ENCODE results near the gene MYL10. TPM values are rescaled to one million over a fixed set of nuclear protein-coding genes. Genes with fewer than 3 reads are reported as not detected.

The MYL10 gene
- total RNA-seq, 4 donors from 2014 or later, result not detected

- no peak overlapping the region for H3K27ac ChIP-seq
- in situ Hi-C loops (cut with MboI; ENCODE audit: low pct_ligation_motif_present in 1 of 4, low pct_unique_long_range_greater_than_20kb in 1 of 4, low sequenced_read_pairs in 3 of 4), result no loop called here
- no peaks in the 10 kb centered on the region for H3K27me3 ChIP-seq
- TF ChIP-seq EP300 (IDR thresholded peaks at IDR 0.05; ENCODE audit: low read depth), result no peak
- no peak for TF ChIP-seq POLR2A (IDR thresholded peaks at IDR 0.05)
- TF ChIP-seq, protein P1, sequence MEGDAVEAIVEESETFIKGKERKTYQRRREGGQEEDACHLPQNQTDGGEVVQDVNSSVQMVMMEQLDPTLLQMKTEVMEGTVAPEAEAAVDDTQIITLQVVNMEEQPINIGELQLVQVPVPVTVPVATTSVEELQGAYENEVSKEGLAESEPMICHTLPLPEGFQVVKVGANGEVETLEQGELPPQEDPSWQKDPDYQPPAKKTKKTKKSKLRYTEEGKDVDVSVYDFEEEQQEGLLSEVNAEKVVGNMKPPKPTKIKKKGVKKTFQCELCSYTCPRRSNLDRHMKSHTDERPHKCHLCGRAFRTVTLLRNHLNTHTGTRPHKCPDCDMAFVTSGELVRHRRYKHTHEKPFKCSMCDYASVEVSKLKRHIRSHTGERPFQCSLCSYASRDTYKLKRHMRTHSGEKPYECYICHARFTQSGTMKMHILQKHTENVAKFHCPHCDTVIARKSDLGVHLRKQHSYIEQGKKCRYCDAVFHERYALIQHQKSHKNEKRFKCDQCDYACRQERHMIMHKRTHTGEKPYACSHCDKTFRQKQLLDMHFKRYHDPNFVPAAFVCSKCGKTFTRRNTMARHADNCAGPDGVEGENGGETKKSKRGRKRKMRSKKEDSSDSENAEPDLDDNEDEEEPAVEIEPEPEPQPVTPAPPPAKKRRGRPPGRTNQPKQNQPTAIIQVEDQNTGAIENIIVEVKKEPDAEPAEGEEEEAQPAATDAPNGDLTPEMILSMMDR (IDR thresholded peaks at IDR 0.05), result no peak
- TF ChIP-seq POLR2AphosphoS5 (IDR thresholded peaks at IDR 0.05), result no peak
- intact Hi-C loops (cut with DNase I; ENCODE audit: low total_unique reads), result no loop called here
- H3K9me3 ChIP-seq, result no peaks in the 10 kb centered on the region
- no peaks in the 10 kb centered on the region for H3K36me3 ChIP-seq
- WGBS, 2 donors (ENCODE audit: low coverage in 1 of 2), result 81 to 97% methylated on average over 4 to 6 of the region's 6 CpGs
- no peak overlapping the region for H3K4me3 ChIP-seq
- DNase-seq, result no peak
- H3K4me1 ChIP-seq, result no peaks in the 10 kb centered on the region
Measured at GRCh38 chr7:101663747-101664146, 34.7 kb upstream of the MYL10 start.

GRCh38 chr7:101662447-101662998 lies 33.4 kb upstream of the MYL10 start:
- in situ Hi-C loops (cut with MboI; ENCODE audit: low pct_ligation_motif_present in 1 of 4, low pct_unique_long_range_greater_than_20kb in 1 of 4, low sequenced_read_pairs in 3 of 4), result no loop called here
- intact Hi-C loops (cut with DNase I; ENCODE audit: low total_unique reads), result no loop called here
- Histone ChIP-seq H3K4me3 (no peak overlapping the region), H3K36me3 (no peaks in the 10 kb centered on the region), H3K27me3 (no peaks in the 10 kb centered on the region), H3K4me1 (no peaks in the 10 kb centered on the region), H3K27ac (no peak overlapping the region), H3K9me3 (no peaks in the 10 kb centered on the region)
- WGBS, 2 donors (ENCODE audit: low coverage in 1 of 2), result 72 to 73% methylated on average over 8 to 9 of the region's 9 CpGs
- TF ChIP-seq POLR2A (IDR thresholded peaks at IDR 0.05) (no peak), EP300 (IDR thresholded peaks at IDR 0.05; ENCODE audit: low read depth) (no peak), POLR2AphosphoS5 (IDR thresholded peaks at IDR 0.05) (no peak)
- TF ChIP-seq, protein P1 (IDR thresholded peaks at IDR 0.05), result no peak
- DNase-seq, result no peak

DNA sequence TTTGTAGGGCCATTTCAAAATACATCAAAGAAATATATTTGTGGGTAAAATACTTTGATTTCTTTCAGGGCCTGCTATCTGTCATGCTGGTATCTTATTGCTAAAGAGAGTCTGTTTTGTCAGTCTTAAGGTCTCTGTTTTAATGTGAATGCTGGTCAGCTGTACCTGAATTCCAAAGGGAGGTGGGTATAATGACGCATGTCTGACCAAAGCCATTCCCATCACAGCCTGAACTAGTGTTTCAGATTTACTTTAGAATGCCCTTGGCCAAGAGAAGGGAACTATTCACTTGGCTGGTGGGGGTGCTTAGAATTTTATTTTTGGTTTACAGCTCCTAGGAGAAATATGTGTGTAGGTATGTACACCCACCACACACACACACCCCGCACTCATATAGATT lies 30.6 kb upstream of the MYL10 start:
- H3K27ac ChIP-seq, result no peak overlapping the region
- 83% methylated on average over 2 of the region's 2 CpGs; no CpG with 5 or more reads in 1 of the 2 donors for WGBS, 2 donors (ENCODE audit: low coverage in 1 of 2)
- H3K9me3 ChIP-seq, result no peaks in the 10 kb centered on the region
- no peaks in the 10 kb centered on the region for H3K4me1 ChIP-seq
- intact Hi-C loops (cut with DNase I; ENCODE audit: low total_unique reads), result no loop called here
- TF ChIP-seq POLR2A (IDR thresholded peaks at IDR 0.05), result no peak
- TF ChIP-seq, protein P1 (IDR thresholded peaks at IDR 0.05), result no peak
- no peak for TF ChIP-seq POLR2AphosphoS5 (IDR thresholded peaks at IDR 0.05)
- no peak for TF ChIP-seq EP300 (IDR thresholded peaks at IDR 0.05; ENCODE audit: low read depth)
- no peak for DNase-seq
- H3K36me3 ChIP-seq, result no peaks in the 10 kb centered on the region
- no peak overlapping the region for H3K4me3 ChIP-seq
- peaks cover 6% of the 10 kb centered on the region for H3K27me3 ChIP-seq
- in situ Hi-C loops (cut with MboI; ENCODE audit: low pct_ligation_motif_present in 1 of 4, low pct_unique_long_range_greater_than_20kb in 1 of 4, low sequenced_read_pairs in 3 of 4), result no loop called here

- H3K27ac ChIP-seq, result no peak overlapping the region
- no peak for DNase-seq
- peaks cover 17% of the 10 kb centered on the region for H3K27me3 ChIP-seq
- no peak overlapping the region for H3K4me3 ChIP-seq
- TF ChIP-seq POLR2A (IDR thresholded peaks at IDR 0.05) (no peak), POLR2AphosphoS5 (IDR thresholded peaks at IDR 0.05) (no peak), EP300 (IDR thresholded peaks at IDR 0.05; ENCODE audit: low read depth) (no peak)
- TF ChIP-seq, protein P1 (IDR thresholded peaks at IDR 0.05), result no peak
- in situ Hi-C loops (cut with MboI; ENCODE audit: low pct_ligation_motif_present in 1 of 4, low pct_unique_long_range_greater_than_20kb in 1 of 4, low sequenced_read_pairs in 3 of 4), result no loop called here
- no peaks in the 10 kb centered on the region for H3K36me3 ChIP-seq
- H3K4me1 ChIP-seq, result no peaks in the 10 kb centered on the region
- 65 to 69% methylated on average over 4 to 5 of the region's 5 CpGs for WGBS, 2 donors (ENCODE audit: low coverage in 1 of 2)
- intact Hi-C loops (cut with DNase I; ENCODE audit: low total_unique reads), result no loop called here
- H3K9me3 ChIP-seq, result no peaks in the 10 kb centered on the region
Measured at GRCh38 chr7:101657171-101657570, 28.1 kb upstream of the MYL10 start.

Data from transverse colon (tissue), 4 donors.